HG03469 (cell line): ENCODE data around the gene CYP2E1.
"Not testable (repeated sequence)": the region's sequence is repeated elsewhere in the genome, so short reads cannot be mapped to it uniquely, and the experiment has no call there.

Experiments used
- ATAC-seq: cut with Tn5 transposase; IDR thresholded peaks from one replicate; pipeline ENCODE4 v1.9.1; 2021; ENCODE audit warnings: mild to moderate bottlenecking, moderate library complexity, moderate number of reproducible peaks; ENCODE audit not compliant: unreplicated experiment

Gene CYP2E1

GRCh38 chr10:133528296-133528844 lies 1.2 kb downstream of the CYP2E1 start:
- no peak for ATAC-seq

GRCh38 chr10:133528845-133529575 lies 1.8 kb downstream of the CYP2E1 start:
- ATAC-seq: no peak

DNA sequence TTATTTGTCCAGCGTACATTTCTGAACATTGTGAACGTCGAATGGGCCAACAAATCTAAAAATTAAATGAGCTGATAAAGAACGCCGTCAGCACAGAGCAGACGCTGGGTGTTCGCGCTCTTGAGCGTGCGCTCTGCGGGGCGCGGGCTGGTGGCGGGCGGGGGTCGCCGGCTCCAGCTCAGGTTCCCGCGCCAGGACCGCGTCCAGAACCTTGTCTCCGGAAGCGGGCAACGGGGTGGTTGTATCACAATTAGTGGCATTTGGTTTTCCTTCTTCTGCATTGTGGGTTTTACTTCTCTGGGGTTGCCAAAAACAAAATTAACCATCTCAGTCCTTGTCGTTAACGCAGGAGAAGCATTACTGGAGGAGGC lies 2.4 kb downstream of the CYP2E1 start:
- no peak for ATAC-seq

- ATAC-seq: no peak
Measured at GRCh38 chr10:133530506-133530905, 3.3 kb downstream of the CYP2E1 start.

- no peak for ATAC-seq
Measured at GRCh38 chr10:133532871-133533270, 5.7 kb downstream of the CYP2E1 start.

- ATAC-seq: no peak
Measured at GRCh38 chr10:133534417-133534816, 7.3 kb downstream of the CYP2E1 start.

GRCh38 chr10:133536198-133536597 lies 9.0 kb downstream of the CYP2E1 start:
- ATAC-seq: no peak

DNA sequence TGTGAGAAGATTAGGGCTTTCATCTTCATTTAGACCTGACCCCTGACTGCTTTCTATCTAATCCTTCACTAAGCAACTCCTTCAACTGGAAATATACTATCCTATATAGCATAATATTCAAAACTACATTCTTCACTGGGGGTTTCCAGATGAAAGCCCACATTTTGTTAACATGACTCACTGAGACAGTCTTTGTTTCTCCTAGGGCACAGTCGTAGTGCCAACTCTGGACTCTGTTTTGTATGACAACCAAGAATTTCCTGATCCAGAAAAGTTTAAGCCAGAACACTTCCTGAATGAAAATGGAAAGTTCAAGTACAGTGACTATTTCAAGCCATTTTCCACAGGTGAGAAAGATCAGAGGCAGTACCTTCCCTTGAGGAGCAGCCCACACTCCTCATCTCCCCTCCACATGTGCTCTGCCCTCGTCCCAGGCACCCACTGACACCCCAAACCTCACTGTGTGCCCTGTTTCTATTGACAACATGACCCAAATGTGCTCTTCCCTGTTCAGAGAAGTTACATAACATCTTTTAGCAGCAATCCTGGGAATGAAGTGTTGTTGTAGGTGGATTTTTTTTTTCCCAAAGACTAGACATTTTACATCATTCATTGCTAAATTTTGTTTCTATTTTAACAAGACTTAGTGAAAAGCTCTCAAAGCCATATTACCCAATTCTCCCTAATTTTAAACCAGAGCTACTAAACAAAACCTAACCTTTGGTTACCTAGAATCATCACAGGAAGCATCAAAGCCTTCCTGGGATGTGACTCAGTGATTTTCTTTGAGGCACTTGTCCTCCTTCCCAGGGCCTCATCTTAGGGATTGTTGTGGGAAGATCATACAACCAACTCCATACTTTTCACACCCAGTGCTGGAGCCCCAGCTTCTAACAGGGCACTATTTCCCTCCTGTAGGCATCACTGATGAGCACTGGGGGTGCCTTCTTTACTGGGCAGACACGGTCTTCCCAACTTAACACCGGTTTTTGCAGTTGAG lies 10.7 kb downstream of the CYP2E1 start:
- ATAC-seq: no peak

DNA sequence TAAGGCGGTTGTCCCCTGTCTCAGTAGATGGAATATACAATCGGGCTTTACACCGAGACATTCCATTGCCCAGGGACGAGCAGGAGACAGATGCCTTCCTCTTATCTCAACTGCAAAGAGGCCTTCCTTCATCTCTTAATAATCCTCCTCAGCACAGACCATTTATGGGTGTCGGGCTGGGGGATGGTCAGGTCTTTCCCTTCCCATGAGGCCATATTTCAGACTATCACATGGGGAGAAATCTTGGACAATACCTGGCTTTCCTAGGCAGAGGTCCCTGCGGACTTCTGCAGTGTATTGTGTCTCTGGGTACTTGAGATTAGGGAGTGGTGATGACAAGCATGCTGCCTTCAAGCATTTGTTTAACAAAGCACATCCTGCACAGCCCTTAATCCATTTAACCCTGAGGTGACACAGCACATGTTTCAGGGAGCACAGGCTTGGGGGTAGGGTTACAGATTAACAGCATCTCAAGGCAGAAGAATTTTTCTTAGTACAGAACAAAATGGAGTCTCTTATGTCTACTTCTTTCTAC lies 14.3 kb downstream of the CYP2E1 start:
- ATAC-seq: not testable (repeated sequence)

- no peak for ATAC-seq
Measured at GRCh38 chr10:133544506-133544905, 17.3 kb downstream of the CYP2E1 start.

DNA sequence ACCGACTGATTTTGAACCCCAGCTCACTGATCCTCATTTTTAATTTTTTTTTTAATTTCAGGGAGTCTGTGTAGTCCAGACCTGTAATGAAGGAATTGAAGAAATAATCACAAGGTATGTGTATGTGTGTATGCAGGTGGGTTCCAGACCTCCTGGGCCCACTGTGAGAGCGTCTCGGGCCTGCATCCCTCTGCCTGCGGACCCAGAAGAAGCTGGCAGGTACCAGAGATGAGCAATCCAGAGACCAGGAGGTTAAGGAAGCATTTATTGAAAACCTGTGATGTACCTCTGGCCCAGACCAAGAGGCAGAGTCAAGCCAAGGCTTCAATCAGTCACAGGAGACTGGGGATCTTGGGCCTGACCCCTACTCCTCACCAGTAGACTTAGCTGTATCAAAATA lies 27.4 kb downstream of the CYP2E1 start:
- ATAC-seq: no peak

DNA sequence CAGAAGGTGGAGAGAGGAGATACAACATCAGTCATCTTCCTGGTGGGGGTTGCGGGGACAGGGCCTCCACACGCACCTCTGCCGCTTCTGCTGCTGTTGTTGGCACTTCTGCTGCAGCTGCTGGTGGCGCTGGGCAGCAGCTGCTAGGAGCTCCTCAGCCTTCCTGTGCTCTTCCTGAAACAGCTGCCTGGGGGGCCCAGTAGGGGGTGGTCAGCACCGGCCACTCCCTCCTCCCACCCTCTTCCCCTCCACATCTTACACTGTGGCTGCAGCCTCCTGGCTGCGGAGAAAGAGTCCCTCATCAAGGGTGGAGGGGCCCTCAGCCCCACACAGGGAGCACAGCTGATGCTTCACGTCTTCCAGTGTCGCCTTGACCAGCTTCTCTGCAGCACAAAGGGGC lies 28.4 kb downstream of the CYP2E1 start:
- no peak for ATAC-seq

GRCh38 chr10:133557381-133557780 lies 30.2 kb downstream of the CYP2E1 start:
- ATAC-seq: no peak

DNA sequence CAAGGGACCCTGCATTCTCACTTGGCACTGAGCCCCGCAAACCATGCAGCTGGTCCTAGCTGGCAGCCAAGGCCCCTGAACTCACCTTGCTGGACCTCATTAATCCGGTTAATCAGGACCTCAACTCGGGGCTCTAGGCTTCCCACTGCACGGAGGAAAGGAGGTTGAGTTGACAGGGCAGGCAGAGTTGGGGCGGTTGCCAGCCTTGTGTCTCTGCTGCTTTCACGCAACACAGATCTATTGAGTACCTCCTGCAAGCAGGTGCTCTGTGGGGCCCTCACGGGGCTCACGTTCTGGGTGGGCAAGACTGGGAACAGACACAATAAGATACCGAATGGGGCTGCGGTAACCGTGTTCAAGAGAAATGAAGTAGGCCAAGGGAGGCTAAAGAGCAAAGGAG lies 32.1 kb downstream of the CYP2E1 start:
- no peak for ATAC-seq

GRCh38 chr10:133564816-133565215 lies 37.7 kb downstream of the CYP2E1 start:
- no peak for ATAC-seq

GRCh38 chr10:133565441-133566294 lies 38.5 kb downstream of the CYP2E1 start, which contains the start of gene SYCE1:
Gene SYCE1, minus strand, starts transcription at chr10:133565583. Its CDS starts 54 bp downstream, at chr10:133565529.
- no peak for ATAC-seq

DNA sequence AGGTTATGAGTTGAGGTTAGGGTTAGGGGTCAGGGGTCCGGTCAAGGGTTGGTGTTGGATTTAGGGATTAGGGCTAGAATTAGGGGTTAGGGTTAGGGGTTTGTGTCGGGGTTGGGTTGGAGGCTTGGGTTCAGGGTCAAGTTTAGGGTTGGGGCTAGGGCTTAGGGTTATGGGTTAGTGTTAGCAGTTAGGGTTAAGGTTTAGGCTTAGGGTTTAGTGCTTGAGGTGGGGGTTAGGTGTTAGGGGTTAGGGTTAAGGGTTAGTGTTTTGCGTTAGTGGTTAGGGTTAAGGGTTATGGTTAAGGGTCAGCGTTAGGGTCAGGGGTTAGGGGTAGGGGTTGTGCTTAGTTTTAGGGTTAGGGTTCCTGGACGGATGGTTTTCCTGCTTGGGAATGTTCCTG lies 40.0 kb downstream of the CYP2E1 start:
- ATAC-seq: no peak

DNA sequence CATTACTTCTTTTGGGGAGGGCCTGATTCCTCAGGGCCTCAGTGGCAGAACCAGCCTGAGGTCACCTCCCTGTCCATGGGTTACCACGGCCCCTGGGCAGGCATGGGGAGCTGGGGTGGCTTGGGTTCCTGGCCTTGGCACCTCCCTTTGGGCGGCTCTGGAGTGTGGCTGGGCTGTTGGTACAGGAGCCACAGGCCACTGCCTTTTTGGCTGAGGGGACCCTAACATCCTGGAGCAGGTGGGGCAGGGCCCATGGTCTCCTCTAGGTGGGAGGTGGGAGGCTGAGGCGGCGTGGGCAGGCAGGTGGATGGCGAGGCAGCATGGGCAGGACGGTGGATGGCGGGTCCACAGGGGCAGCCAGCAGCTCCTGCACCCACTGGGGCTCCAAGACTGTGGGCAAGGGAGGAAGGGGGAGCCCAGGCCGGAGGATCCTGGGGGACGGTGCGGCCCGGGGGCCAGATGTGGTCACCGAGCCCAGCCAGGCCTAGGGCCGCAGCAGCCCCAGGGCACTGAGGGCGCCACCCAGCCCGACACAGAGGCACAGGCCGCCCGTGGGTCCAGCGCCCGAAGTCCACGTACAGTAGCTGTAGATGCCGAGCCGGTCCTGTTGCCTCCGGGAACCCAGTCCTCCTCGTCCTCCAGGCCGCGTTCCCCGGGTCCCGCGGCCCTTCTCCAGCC lies 40.6 kb downstream of the CYP2E1 start:
- no peak for ATAC-seq

DNA sequence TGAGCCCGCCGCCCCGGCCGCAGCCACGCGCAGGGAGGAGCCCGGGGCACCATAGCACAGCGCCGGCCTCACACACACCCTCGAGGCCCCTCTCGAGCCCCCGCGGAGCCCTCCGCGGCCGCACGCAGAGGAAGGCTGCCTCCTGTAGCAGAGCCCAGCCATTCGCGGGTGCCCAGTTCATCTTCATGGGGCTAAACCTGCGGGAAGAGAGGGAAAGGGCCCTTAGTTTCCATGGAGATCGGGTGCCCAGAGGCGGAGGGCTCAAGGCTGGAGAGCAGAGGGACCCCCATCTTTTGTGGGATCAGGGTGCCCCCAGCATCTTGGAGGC lies 41.1 kb downstream of the CYP2E1 start:
- ATAC-seq: no peak
